Colonic mucosa (tissue), 4 donors: ENCODE results near the gene PCCA. TPM values are rescaled to one million over a fixed set of nuclear protein-coding genes. Genes with fewer than 3 reads are reported as not detected.

ENCODE experiments used
- DNase-seq: peaks from one replicate; pipeline ENCODE4 v3.0.0-alpha.2; 2020
- H3K27ac ChIP-seq: fragments of 200-600 bp; one replicate; pipeline ENCODE4 v1.8.0; 2021
- H3K27me3 ChIP-seq: fragments of 200-600 bp; one replicate; pipeline ENCODE4 v1.8.0; 2021
- H3K36me3 ChIP-seq: fragments of 200-600 bp; one replicate; pipeline ENCODE4 v1.8.0; 2021
- H3K4me1 ChIP-seq: fragments of 200-600 bp; one replicate; pipeline ENCODE4 v1.8.0; 2021; ENCODE audit warnings: mild to moderate bottlenecking
- H3K4me3 ChIP-seq: fragments of 200-600 bp; one replicate; pipeline ENCODE4 v1.8.0; 2021
- H3K9ac ChIP-seq, 2 donors: one replicate each; pipeline ENCODE4 v1.7.0; 2013; ENCODE audit warnings: control low read depth in 2 of 2, low read depth in 2 of 2, low read length in 2 of 2
- H3K9me3 ChIP-seq: fragments of 200-600 bp; one replicate; pipeline ENCODE4 v1.8.0; 2021
- intact Hi-C: fragments of 100-400 bp; cut with DNase I; formaldehyde crosslinking; loops from one replicate; pipeline ENCODE4 v1.14.1; 2022
- total RNA-seq, 2 donors: library from RNA; stranded (reverse); fragmentation: NEBNext Ultra II Directional in 1 of 2; extraction: Animal tissue kit (Norgen Biotek cat#: 25700) in 1 of 2; gene quantifications; one replicate each; pipeline ENCODE4 v1.2.1, GENCODE V29; 2021
- TF ChIP-seq, protein P1 (sequence below): fragments of 200-600 bp; IDR thresholded peaks from one replicate; pipeline ENCODE4 v1.8.0; 2022; ENCODE audit warnings: antibody characterized with exemption, mild to moderate bottlenecking
- donor health status: healthy.
- donor health status: DM: no; HTN: no; CAD: no.
- donor health status: DM: no; HTN: no; CAD: no.

The PCCA gene
- total RNA-seq, 2 donors from 2014 or later = 65.5 to 109 TPM

DNA sequence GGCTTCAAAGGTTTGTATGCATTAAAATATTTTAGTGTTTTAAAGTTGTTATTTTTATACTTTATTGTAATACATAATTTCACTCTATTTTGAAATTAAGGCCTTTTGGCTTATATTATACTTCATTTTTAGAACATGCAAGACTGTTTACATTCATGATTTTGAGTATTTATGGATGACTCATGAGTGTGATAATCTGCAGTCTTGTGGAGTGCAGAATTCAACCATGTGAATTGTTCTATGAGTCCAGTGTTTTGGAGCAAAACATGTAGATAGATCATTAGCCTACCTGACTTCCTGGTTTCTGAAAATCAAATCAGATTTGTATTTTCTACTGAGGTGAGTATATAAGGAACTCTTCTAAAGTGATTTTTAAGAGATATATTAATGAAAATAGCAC lies 241.8 kb downstream of the PCCA start:
- intact Hi-C loops = no loop called here
- H3K36me3 ChIP-seq = no peaks in the 10 kb centered on the region
- H3K27me3 ChIP-seq = no peaks in the 10 kb centered on the region
- no peaks in the 10 kb centered on the region for H3K4me1 ChIP-seq
- H3K27ac ChIP-seq = no peak overlapping the region
- DNase-seq = no peak
- H3K9me3 ChIP-seq = no peaks in the 10 kb centered on the region
- no peak overlapping the region for H3K9ac ChIP-seq
- H3K4me3 ChIP-seq = no peak overlapping the region
- TF ChIP-seq, protein P1, sequence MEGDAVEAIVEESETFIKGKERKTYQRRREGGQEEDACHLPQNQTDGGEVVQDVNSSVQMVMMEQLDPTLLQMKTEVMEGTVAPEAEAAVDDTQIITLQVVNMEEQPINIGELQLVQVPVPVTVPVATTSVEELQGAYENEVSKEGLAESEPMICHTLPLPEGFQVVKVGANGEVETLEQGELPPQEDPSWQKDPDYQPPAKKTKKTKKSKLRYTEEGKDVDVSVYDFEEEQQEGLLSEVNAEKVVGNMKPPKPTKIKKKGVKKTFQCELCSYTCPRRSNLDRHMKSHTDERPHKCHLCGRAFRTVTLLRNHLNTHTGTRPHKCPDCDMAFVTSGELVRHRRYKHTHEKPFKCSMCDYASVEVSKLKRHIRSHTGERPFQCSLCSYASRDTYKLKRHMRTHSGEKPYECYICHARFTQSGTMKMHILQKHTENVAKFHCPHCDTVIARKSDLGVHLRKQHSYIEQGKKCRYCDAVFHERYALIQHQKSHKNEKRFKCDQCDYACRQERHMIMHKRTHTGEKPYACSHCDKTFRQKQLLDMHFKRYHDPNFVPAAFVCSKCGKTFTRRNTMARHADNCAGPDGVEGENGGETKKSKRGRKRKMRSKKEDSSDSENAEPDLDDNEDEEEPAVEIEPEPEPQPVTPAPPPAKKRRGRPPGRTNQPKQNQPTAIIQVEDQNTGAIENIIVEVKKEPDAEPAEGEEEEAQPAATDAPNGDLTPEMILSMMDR = no peak

DNA sequence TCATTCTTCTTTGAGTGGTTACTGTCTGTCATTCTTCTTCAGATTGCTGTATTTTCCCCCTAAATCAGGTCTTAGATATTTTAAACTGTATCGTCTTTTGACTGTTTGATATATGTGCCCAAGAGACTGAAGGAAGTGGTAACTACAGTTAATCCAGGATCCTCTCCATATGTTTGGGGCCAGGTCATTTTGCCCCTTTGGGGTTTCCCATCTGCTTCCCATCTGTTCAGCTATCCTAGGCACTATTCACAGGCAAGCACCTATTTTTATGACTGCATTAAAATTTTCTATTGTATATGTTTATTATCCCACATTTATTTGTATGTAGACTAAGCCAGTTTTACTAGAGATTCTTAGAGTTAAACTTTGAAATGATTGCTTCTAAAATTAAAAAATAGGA lies 244.2 kb downstream of the PCCA start:
- H3K4me3 ChIP-seq = no peak overlapping the region
- H3K9ac ChIP-seq = no peak overlapping the region
- no peaks in the 10 kb centered on the region for H3K27me3 ChIP-seq
- no peaks in the 10 kb centered on the region for H3K36me3 ChIP-seq
- intact Hi-C loops = no loop called here
- H3K9me3 ChIP-seq = no peaks in the 10 kb centered on the region
- TF ChIP-seq, protein P1 = no peak
- H3K27ac ChIP-seq = no peak overlapping the region
- H3K4me1 ChIP-seq = no peaks in the 10 kb centered on the region
- no peak for DNase-seq

DNA sequence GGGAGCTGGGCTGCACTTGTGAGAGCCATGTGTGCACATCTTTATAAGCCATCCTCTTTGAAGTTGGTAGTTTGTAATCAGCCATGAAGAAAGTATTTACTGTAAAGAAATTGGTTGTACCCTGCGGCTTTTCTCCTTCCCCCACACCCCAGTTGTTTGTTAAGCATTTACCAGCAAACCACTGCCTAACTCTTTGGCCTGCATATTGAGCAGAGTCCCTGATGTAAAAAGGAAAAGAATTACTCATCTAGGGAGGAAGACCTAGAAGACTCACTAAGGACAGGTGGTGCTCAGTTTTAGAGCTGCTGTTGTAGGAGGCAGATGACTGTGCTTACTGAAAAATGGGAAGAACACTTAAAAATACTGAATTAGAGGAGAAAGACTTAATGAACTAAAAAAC lies 245.3 kb downstream of the PCCA start:
- Histone ChIP-seq H3K36me3 (no peaks in the 10 kb centered on the region), H3K27ac (no peak overlapping the region), H3K4me3 (no peak overlapping the region), H3K9me3 (no peaks in the 10 kb centered on the region), H3K9ac (no peak overlapping the region), H3K4me1 (no peaks in the 10 kb centered on the region), H3K27me3 (no peaks in the 10 kb centered on the region)
- intact Hi-C loops = no loop called here
- no peak for DNase-seq
- TF ChIP-seq, protein P1 = no peak

DNA sequence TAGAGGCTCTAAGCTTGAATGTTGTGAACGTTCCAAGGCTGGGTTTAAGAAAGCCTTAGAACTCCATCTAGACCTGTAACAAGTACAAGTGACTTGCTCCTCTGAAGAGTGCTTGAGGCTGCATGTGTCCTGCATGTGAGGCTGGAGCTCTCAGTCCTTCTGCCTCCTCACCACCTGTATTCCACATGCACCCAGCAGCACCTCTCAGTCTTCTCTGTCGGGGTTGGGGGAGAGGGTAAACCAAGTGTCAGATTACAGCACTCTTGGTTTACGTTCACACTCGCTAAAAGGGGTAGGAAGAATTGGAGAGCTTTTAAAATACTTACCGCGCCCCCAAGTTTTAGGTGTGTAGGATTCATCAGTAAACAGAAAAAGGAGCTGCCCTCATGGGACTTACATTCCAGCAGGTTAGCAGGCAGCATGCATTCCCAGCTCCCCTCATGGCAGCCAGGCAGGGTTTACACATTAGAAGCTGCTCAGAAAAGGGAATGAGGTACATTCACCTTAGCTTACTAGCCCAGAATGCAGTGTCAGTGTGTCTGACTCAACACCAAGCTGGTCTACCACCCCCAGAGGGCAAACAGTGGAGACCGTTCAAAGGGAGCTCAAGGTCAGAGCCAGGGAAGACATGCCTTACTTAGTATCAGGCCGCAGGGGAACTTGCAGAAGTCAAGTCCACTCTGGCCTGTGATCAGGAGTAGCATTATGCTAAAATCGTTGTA lies 248.1 kb downstream of the PCCA start:
- H3K4me1 ChIP-seq = no peaks in the 10 kb centered on the region
- no peaks in the 10 kb centered on the region for H3K27me3 ChIP-seq
- TF ChIP-seq, protein P1 = no peak
- no peak overlapping the region for H3K9ac ChIP-seq
- no peak for DNase-seq
- H3K4me3 ChIP-seq = no peak overlapping the region
- H3K36me3 ChIP-seq = no peaks in the 10 kb centered on the region
- intact Hi-C loops = no loop called here
- H3K27ac ChIP-seq = no peak overlapping the region
- no peaks in the 10 kb centered on the region for H3K9me3 ChIP-seq

DNA sequence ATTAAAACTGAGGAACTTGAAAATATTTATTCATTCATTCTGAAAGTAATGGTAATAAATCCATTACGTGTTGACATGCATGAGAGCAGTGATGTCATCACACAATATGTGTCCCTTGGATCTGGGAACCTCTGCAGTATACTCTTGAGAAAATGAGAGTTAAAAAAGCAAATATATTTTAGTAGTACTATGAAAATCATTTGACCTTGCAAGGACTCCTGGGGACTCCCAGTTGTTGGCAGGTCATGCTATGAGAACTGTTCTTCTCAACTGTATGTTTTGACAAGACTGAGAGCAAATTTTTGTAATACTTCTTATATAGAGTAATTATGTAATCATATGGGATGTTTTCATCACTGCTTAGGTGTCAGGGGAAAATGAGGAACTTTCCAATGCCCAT lies 249.4 kb downstream of the PCCA start:
- Histone ChIP-seq H3K27me3 (no peaks in the 10 kb centered on the region), H3K9ac (no peak overlapping the region), H3K27ac (no peak overlapping the region), H3K4me3 (no peak overlapping the region), H3K4me1 (no peaks in the 10 kb centered on the region), H3K9me3 (no peaks in the 10 kb centered on the region), H3K36me3 (no peaks in the 10 kb centered on the region)
- intact Hi-C loops = no loop called here
- TF ChIP-seq, protein P1 = no peak
- DNase-seq = no peak
